PC-3 (cell line): Measurements from ENCODE around the gene CAD.

Source experiments
- EZH2phosphoT487 ChIP-seq: fragments of 300-600 bp; sonication (generic); IDR thresholded peaks from 2 replicates; pipeline ENCODE4 v1.6.1; 2018; ENCODE audit warnings: mild to moderate bottlenecking, antibody characterized with exemption, low read length, borderline replicate concordance
- TF ChIP-seq, protein P1 (sequence below): fragments of 300-600 bp; sonication (generic); conservative IDR thresholded peaks from 2 replicates; pipeline ENCODE4 v1.5.1; 2017; ENCODE audit warnings: antibody characterized with exemption, low read depth, mild to moderate bottlenecking, low read length

- TF ChIP-seq EZH2phosphoT487 = no peak
- TF ChIP-seq, protein P1, sequence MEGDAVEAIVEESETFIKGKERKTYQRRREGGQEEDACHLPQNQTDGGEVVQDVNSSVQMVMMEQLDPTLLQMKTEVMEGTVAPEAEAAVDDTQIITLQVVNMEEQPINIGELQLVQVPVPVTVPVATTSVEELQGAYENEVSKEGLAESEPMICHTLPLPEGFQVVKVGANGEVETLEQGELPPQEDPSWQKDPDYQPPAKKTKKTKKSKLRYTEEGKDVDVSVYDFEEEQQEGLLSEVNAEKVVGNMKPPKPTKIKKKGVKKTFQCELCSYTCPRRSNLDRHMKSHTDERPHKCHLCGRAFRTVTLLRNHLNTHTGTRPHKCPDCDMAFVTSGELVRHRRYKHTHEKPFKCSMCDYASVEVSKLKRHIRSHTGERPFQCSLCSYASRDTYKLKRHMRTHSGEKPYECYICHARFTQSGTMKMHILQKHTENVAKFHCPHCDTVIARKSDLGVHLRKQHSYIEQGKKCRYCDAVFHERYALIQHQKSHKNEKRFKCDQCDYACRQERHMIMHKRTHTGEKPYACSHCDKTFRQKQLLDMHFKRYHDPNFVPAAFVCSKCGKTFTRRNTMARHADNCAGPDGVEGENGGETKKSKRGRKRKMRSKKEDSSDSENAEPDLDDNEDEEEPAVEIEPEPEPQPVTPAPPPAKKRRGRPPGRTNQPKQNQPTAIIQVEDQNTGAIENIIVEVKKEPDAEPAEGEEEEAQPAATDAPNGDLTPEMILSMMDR = no peak
Observed at GRCh38 chr2:27281442-27281841, 64.3 kb downstream of the CAD start.
